ENCODE measurements around the gene RNPEP. TPM values are rescaled to one million over a fixed set of nuclear protein-coding genes. Genes with fewer than 3 reads are reported as not detected.

RNPEP gene
- total RNA-seq, 1 experiment from 2014 or later, result 57.4 TPM

DNA sequence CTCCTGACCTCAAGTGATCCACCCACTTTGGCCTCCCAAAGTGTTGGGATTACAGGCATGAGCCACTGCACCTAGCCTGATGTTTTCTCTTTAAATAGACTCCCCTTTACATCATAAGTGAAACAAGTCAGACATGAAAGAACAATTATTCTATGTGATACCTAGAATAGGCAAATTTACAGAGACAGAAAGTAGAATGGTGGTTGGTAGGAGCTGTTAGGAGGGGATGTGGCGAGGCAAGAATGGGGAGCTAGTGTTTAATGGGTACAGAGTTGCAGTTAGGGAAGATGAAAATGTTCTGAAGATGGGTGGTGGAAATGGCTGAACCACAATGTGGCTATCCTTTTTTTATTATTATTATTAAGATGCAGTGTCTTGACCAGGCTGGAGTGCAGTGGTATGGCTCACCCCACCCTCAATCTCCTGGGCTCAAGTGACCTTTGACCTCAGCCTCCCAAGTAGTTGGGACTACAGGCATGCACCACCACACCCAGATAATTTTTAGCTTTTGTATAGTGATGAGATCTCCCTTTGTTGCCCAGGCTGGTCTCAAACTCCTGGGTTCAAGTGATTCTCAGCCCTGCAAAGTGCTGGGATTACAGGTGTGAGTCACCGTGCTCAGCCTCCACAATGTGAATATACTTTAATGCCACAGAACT lies 56.4 kb downstream of the RNPEP start:
- H3K27ac Mint-ChIP-seq, result no peak overlapping the region
- no peak for TF ChIP-seq FOXP1 (CRISPR knock-in tag; IDR thresholded peaks at IDR 0.05; ENCODE audit: borderline replicate concordance)
- TF ChIP-seq ZBTB43 (CRISPR knock-in tag; IDR thresholded peaks at IDR 0.05), result no peak
- TF ChIP-seq SMAD3 (CRISPR knock-in tag; IDR thresholded peaks at IDR 0.05; ENCODE audit: borderline replicate concordance), result no peak
- TF ChIP-seq KAT7 (CRISPR knock-in tag; IDR thresholded peaks at IDR 0.05; ENCODE audit: borderline replicate concordance), result no peak
- no peak for TF ChIP-seq ZNF671 (CRISPR knock-in tag; IDR thresholded peaks at IDR 0.05)
- no peak for TF ChIP-seq EMX1 (CRISPR knock-in tag; IDR thresholded peaks at IDR 0.05)
- TF ChIP-seq ATF1 (CRISPR knock-in tag; IDR thresholded peaks at IDR 0.05), result no peak
- no peak for TF ChIP-seq TEAD1 (CRISPR knock-in tag; IDR thresholded peaks at IDR 0.05)
- no peak for DNase-seq (ENCODE audit: low spot score)
- no peaks in the 10 kb centered on the region for H3K27me3 Mint-ChIP-seq (ENCODE audit: low read depth)
- H3K36me3 Mint-ChIP-seq, result no peaks in the 10 kb centered on the region
- H3K4me3 Mint-ChIP-seq, result no peak overlapping the region
- ATAC-seq, result no peak
- ChIA-PET POLR2A (no interaction called here), CTCF (no interaction called here)
- 0 out of 2 replicates have a peak, but pooled peaks cover 3% of the 10 kb centered on the region for H3K4me1 Mint-ChIP-seq
- peaks cover 8% of the 10 kb centered on the region for H3K9me3 Mint-ChIP-seq

DNA sequence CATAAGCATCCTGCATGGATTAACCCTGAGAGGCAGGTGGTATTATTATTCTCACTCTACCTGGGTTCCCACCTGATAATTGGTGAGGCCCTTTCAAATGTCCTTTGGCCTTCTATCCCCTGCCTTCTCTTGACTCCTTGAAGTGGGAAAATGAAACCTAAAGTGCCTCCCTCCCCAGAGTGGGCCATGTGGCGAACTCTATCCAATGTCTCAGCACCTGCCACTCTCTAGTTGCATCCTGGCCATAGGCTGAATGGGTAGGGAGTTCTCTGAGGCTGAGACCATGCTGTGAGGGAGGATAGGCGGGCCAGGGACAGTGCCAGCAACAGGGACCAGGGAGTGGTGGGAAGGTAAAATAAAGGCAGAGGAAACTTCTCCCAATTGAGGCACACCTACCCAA lies 63.3 kb downstream of the RNPEP start:
- Mint-ChIP-seq H3K27ac (no peak overlapping the region), H3K4me3 (no peak overlapping the region), H3K27me3 (ENCODE audit: low read depth) (no peaks in the 10 kb centered on the region; the same call in 1 of the 2 replicates), H3K4me1 (no peaks in the 10 kb centered on the region), H3K36me3 (no peaks in the 10 kb centered on the region), H3K9me3 (peaks cover 5% of the 10 kb centered on the region; the same call in 1 of the 2 replicates)
- ATAC-seq (no peak), DNase-seq (ENCODE audit: low spot score) (no peak)
- no peak for TF ChIP-seq ZNF317 (CRISPR knock-in tag; IDR thresholded peaks at IDR 0.05; ENCODE audit: borderline replicate concordance, low read depth)
- no peak for TF ChIP-seq SMAD4 (CRISPR knock-in tag; IDR thresholded peaks at IDR 0.05)
- no peak for TF ChIP-seq ZNF423 (CRISPR knock-in tag; IDR thresholded peaks at IDR 0.05)
- POLR2A ChIA-PET, result interaction anchor here (0.6 kb wide), 1 partner anchor 30 kb away, joined by 5 read pairs; no protein-coding TSS in a partner anchor
- CTCF ChIA-PET, result interaction anchor here (1.5 kb wide), 1 partner anchor 150 kb away, joined by 4 read pairs; no protein-coding TSS in a partner anchor

GRCh38 chr1:202046227-202046626 lies 63.8 kb downstream of the RNPEP start:
- ChIA-PET CTCF (interaction anchor here (1.1 to 1.5 kb wide), 3 partner anchors 47 to 150 kb away, joined by 3 to 4 read pairs (median 4); no protein-coding TSS in a partner anchor), POLR2A (interaction anchor here (0.6 kb wide), 1 partner anchor 31 kb away, joined by 5 read pairs; no protein-coding TSS in a partner anchor)
- no peak for TF ChIP-seq ATF3 (CRISPR knock-in tag; conservative IDR thresholded peaks at IDR 0.05)
- TF ChIP-seq SMAD3 (CRISPR knock-in tag; IDR thresholded peaks at IDR 0.05; ENCODE audit: borderline replicate concordance), result no peak
- peak; percentile 61; the same call in 1 of the 2 replicates for TF ChIP-seq GABPB1 (CRISPR knock-in tag; IDR thresholded peaks at IDR 0.05)
- TF ChIP-seq FOXK1 (CRISPR knock-in tag; IDR thresholded peaks at IDR 0.05), result no peak
- TF ChIP-seq ATF6 (CRISPR knock-in tag; IDR thresholded peaks at IDR 0.05), result no peak
- TF ChIP-seq PREB (CRISPR knock-in tag; IDR thresholded peaks at IDR 0.05; ENCODE audit: borderline replicate concordance), result no peak
- Mint-ChIP-seq H3K27me3 (ENCODE audit: low read depth) (no peaks in the 10 kb centered on the region; the same call in 1 of the 2 replicates), H3K27ac (no peak overlapping the region), H3K9me3 (peaks cover 5% of the 10 kb centered on the region; the same call in 1 of the 2 replicates), H3K4me3 (no peak overlapping the region), H3K36me3 (no peaks in the 10 kb centered on the region), H3K4me1 (no peaks in the 10 kb centered on the region)
- no peak for ATAC-seq
- DNase-seq (ENCODE audit: low spot score), result no peak

Data from WTC11 (cell line).